GM12878 (cell line): ENCODE data around the gene CACTIN. TPM values are rescaled to one million over a fixed set of nuclear protein-coding genes. Genes with fewer than 3 reads are reported as not detected.
A peak's percentile ranks its signal among the peaks of the same experiment; 100 is the strongest.

ENCODE experiments used
- ATAC-seq: fragments of 200-7000 bp; cut with Tn5 transposase; 3 replicates; pipeline ENCODE4 v1.9.1; 2020; ENCODE audit warnings: mild to moderate bottlenecking, moderate library complexity
- Bru-seq: library from RNA; stranded (reverse); fragments of 400-500 nt; gene quantifications from one replicate; lab custom pipeline; 2021; lab: Mats Ljungman, UMichigan
- BruChase-seq, 2 experiments: library from RNA; stranded (reverse); fragments of 400-500 nt; gene quantifications; one replicate each; lab custom pipeline; 2021; lab: Mats Ljungman, UMichigan
- BruUV-seq: library from RNA; stranded (reverse); fragments of 400-500 nt; replicated peaks from 2 replicates; lab custom pipeline; 2021; lab: Mats Ljungman, UMichigan
- CTCF ChIA-PET: fragments of 300-600 bp; sonication (Branson Sonifier 250); formaldehyde crosslinking; extraction: SDS; loops from one replicate; lab custom pipeline; 2021; ENCODE audit warnings: inconsistent platforms; lab: Yijun Ruan, JAX
- POLR2A ChIA-PET: fragments of 350-600 bp; formaldehyde crosslinking; extraction: SDS; loops from one replicate; lab custom pipeline; 2021; ENCODE audit warnings: inconsistent platforms; lab: Charles Lee
- RAD21 ChIA-PET: fragments of 300-600 bp; sonication (Branson Sonifier 250); formaldehyde crosslinking; loops from one replicate; lab custom pipeline; 2023; ENCODE audit warnings: antibody characterized with exemption; ENCODE audit not compliant: unreplicated experiment; lab: Charles Lee
- SMC1A ChIA-PET: fragments of 300-600 bp; sonication (Branson Sonifier 250); formaldehyde crosslinking; loops from one replicate; lab custom pipeline; 2023; ENCODE audit not compliant: unreplicated experiment, uncharacterized antibody; lab: Charles Lee
- DNase-seq: peaks from one replicate; pipeline ENCODE4 v3.0.0-alpha.2; 2011; ENCODE audit warnings: low read depth, low spot score
- FAIRE-seq: peaks from 3 replicates; lab custom pipeline; 2011; peaks lifted over from hg19 to GRCh38; lab: Jason Lieb, UNC
- H2AFZ ChIP-seq: 2 replicates; pipeline ENCODE4 v1.6.0; 2011; ENCODE audit warnings: low read depth, low read length, control low read depth; ENCODE audit not compliant: control insufficient read depth
- H3K27ac ChIP-seq: 2 replicates; pipeline ENCODE4 v1.5.1; 2011; ENCODE audit warnings: control low read depth; ENCODE audit not compliant: control insufficient read depth, insufficient read depth
- H3K27me3 ChIP-seq, 2 experiments: replicated peaks in 1 of 2; 2 replicates each; pipeline versions ENCODE4 v1.6.0 to v1.6.1; 2011; ENCODE audit warnings: low read length in 1 of 2; ENCODE audit not compliant: control insufficient read depth in 2 of 2, insufficient read depth in 2 of 2
- H3K36me3 ChIP-seq, 2 experiments: 2 replicates each; pipeline ENCODE4 v1.5.1; 2011; ENCODE audit warnings: low read length in 1 of 2; ENCODE audit not compliant: control insufficient read depth in 2 of 2, insufficient read depth in 2 of 2
- H3K4me1 ChIP-seq: 2 replicates; pipeline ENCODE4 v1.6.1; 2011; ENCODE audit warnings: mild to moderate bottlenecking, low read length, moderate library complexity, mixed read lengths; ENCODE audit not compliant: control insufficient read depth, insufficient read depth
- H3K4me2 ChIP-seq: 2 replicates; pipeline ENCODE4 v1.6.0; 2011; ENCODE audit warnings: control low read depth; ENCODE audit not compliant: control insufficient read depth, insufficient read depth
- H3K4me3 ChIP-seq: fragments of 200-600 bp; sonication (generic); 2 replicates; pipeline ENCODE4 v1.5.1; 2016
- H3K79me2 ChIP-seq: 2 replicates; pipeline ENCODE4 v1.6.0; 2011; ENCODE audit warnings: low read length; ENCODE audit not compliant: control insufficient read depth, insufficient read depth
- H3K9ac ChIP-seq: 2 replicates; pipeline ENCODE4 v1.8.0; 2011; ENCODE audit warnings: low read length, control low read depth, mixed read lengths; ENCODE audit not compliant: control insufficient read depth, insufficient read depth
- H3K9me3 ChIP-seq: replicated peaks from 3 replicates; pipeline ENCODE4 v1.5.1; 2011; ENCODE audit warnings: mild to moderate bottlenecking, low read length; ENCODE audit not compliant: control insufficient read depth, insufficient read depth
- H4K20me1 ChIP-seq: 2 replicates; pipeline ENCODE4 v1.6.0; 2011; ENCODE audit not compliant: control insufficient read depth, insufficient read depth
- BACH1 ChIP-seq: fragments of 450-650 bp; IDR thresholded peaks from 2 replicates; pipeline ENCODE4 v1.6.1; 2017; ENCODE audit warnings: mild to moderate bottlenecking, borderline replicate concordance
- BCL11A ChIP-seq: IDR thresholded peaks from 2 replicates; pipeline ENCODE4 v1.6.1; 2011; ENCODE audit warnings: low read depth, low read length
- CHD2 ChIP-seq: IDR thresholded peaks from 2 replicates; pipeline ENCODE4 v1.6.1; 2011; ENCODE audit warnings: low read depth, low read length, improper control_type of control experiment, borderline replicate concordance
- CREM ChIP-seq: IDR thresholded peaks from 2 replicates; pipeline ENCODE4 v1.6.1; 2014; ENCODE audit warnings: antibody characterized with exemption, low read depth
- DPF2 ChIP-seq: fragments of 450-650 bp; IDR thresholded peaks from 2 replicates; pipeline ENCODE4 v1.6.1; 2017; ENCODE audit warnings: mild to moderate bottlenecking
- JUNB ChIP-seq: IDR thresholded peaks from 2 replicates; pipeline ENCODE4 v1.6.1; 2016; ENCODE audit warnings: antibody characterized with exemption, mild to moderate bottlenecking
- MTA2 ChIP-seq: fragments of 450-650 bp; IDR thresholded peaks from 2 replicates; pipeline ENCODE4 v1.6.1; 2016; ENCODE audit warnings: low read depth, mild to moderate bottlenecking, moderate library complexity
- POLR2A ChIP-seq: IDR thresholded peaks from 2 replicates; pipeline ENCODE4 v1.6.1; 2011; ENCODE audit warnings: low read depth, mild to moderate bottlenecking, low read length
- POU2F2 ChIP-seq: IDR thresholded peaks from 3 replicates; pipeline ENCODE4 v1.6.1; 2011; ENCODE audit warnings: low read depth, mild to moderate bottlenecking, low read length, borderline replicate concordance
- SIX5 ChIP-seq: IDR thresholded peaks from 2 replicates; pipeline ENCODE4 v1.6.1; 2011; ENCODE audit warnings: mild to moderate bottlenecking, low read depth, low read length, moderate library complexity; ENCODE audit not compliant: severe bottlenecking
- SMARCA5 ChIP-seq: fragments of 450-650 bp; IDR thresholded peaks from 2 replicates; pipeline ENCODE4 v1.6.1; 2017; ENCODE audit warnings: mild to moderate bottlenecking
- ZSCAN29 ChIP-seq: fragments of 450-650 bp; IDR thresholded peaks from 2 replicates; pipeline ENCODE4 v1.6.1; 2017; ENCODE audit warnings: mild to moderate bottlenecking, moderate library complexity
- WGBS: methylation state at CpG from one replicate; pipeline ENCODE4 v1.1.6; 2016; ENCODE audit warnings: low lambda C conversion rate; ENCODE audit not compliant: insufficient replicate concordance, insufficient coverage; ENCODE audit errors: missing lambda C conversion rate; 5-methylcytosine and 5-hydroxymethylcytosine counted together
- in situ Hi-C: fragments of 300-500 bp; cut with MboI; formaldehyde crosslinking; loops from 9 replicates; pipeline ENCODE4 v1.14.3; 2018; ENCODE audit warnings: mixed read lengths
- intact Hi-C: fragments of 100-400 bp; cut with micrococcal nuclease; formaldehyde crosslinking; loops from one replicate; pipeline ENCODE4 v1.14.2; 2022; ENCODE audit not compliant: unreplicated experiment
- long read RNA-seq, 2 experiments: library from polyadenylated mRNA; unstranded; transcript quantifications; one replicate each; pipeline ENCODE4 v2.0.0, GENCODE V29; 2019 to 2020
- polyA minus RNA-seq, 3 experiments: library from RNA; depleted of rRNA, polyadenylated mRNA; stranded (reverse); fragments of >200 nt; gene quantifications; 2 replicates each; pipeline ENCODE4 v1.2.3, GENCODE V29; 2011
- polyA plus RNA-seq, 11 experiments: library from polyadenylated mRNA; depleted of rRNA in 4 of 11; unstranded in 6 of 11; stranded (reverse) in 5 of 11; fragments of >200 nt; fragmentation: Nextera tagmentation in 4 of 11; fragmentation: Illumina TruSeq in 1 of 11; extraction: Ambion mirVana in 4 of 11; extraction: Trizol in 1 of 11; gene quantifications; 1 replicate in 1 of 11; 2 replicates in 10 of 11; pipeline versions ENCODE4 v1.2.1 to v1.2.3, GENCODE V29; 2011 to 2016; ENCODE audit warnings: inconsistent platforms in 2 of 11, missing spikeins in 2 of 11, low read depth in 1 of 11
- total RNA-seq, 4 experiments: library from RNA; depleted of rRNA in 3 of 4; stranded (reverse); fragments of >200 nt in 3 of 4; fragmentation: Illumina TruSeq in 1 of 4; extraction: Trizol in 1 of 4; gene quantifications; 2 replicates each; pipeline versions ENCODE4 v1.2.1 to v1.2.3, GENCODE V29; 2013 to 2021
- TF ChIP-seq, protein P1 (sequence below): fragments of 450-650 bp; IDR thresholded peaks from 2 replicates; pipeline ENCODE4 v1.6.1; 2018; ENCODE audit warnings: mild to moderate bottlenecking, low read depth, moderate library complexity; ENCODE audit not compliant: partially characterized antibody
- TF ChIP-seq, protein P2 (sequence below): fragments of 450-650 bp; IDR thresholded peaks from 2 replicates; pipeline ENCODE4 v1.6.1; 2016; ENCODE audit warnings: mild to moderate bottlenecking

CACTIN gene
- total RNA-seq (2013; cell fraction: nucleolus; rRNA removed), result 20.6 and 28.4 TPM in 2 replicates
- total RNA-seq (2014; rRNA removed), result 26.4 and 29.5 TPM in 2 replicates
- total RNA-seq (2014; rRNA removed; fragmentation: Illumina TruSeq; extraction: Trizol), result 9.3 and 12.5 TPM in 2 replicates
- total RNA-seq (2021), result 28.9 and 31.4 TPM in 2 replicates
- polyA plus RNA-seq (2011; ENCODE audit: low read depth), result 7.6 TPM
- 5.3 and 12.6 TPM in 2 replicates for polyA plus RNA-seq (2011; rRNA removed)
- polyA plus RNA-seq (2011; cell fraction: cytosol; rRNA removed), result 15.0 and 22.8 TPM in 2 replicates
- 43.1 and 62.5 TPM in 2 replicates for polyA plus RNA-seq (2011; cell fraction: nucleus; rRNA removed)
- polyA plus RNA-seq (2012), result 13.5 and 14.9 TPM in 2 replicates
- polyA plus RNA-seq (2014; fragmentation: Illumina TruSeq; extraction: Trizol), result 1.9 and 4.7 TPM in 2 replicates
- 1 to 10 TPM in 1 of 2 experiments, under 1 TPM in 1; 0.40 to 1.4 TPM for polyA plus RNA-seq (2014; fragmentation: Nextera tagmentation; extraction: Ambion mirVana)
- 25.8 and 32.6 TPM in 2 replicates for polyA plus RNA-seq (2014; rRNA removed)
- 10 to 100 TPM; 11.7 to 14.6 TPM for polyA plus RNA-seq (2016; fragmentation: Nextera tagmentation; extraction: Ambion mirVana)
- 6.9 and 11.5 TPM in 2 replicates for polyA minus RNA-seq (2011; rRNA and poly(A)+ RNA removed)
- polyA minus RNA-seq (2011; cell fraction: cytosol; rRNA and poly(A)+ RNA removed), result 4.9 and 7.6 TPM in 2 replicates
- 5.2 and 10.4 TPM in 2 replicates for polyA minus RNA-seq (2011; cell fraction: nucleus; rRNA and poly(A)+ RNA removed)
- percentile 59 among the genes with signal in this experiment for Bru-seq, nascent RNA
- percentile 68 among the genes with signal in this experiment for BruChase-seq, experiment 1, labeled RNA remaining after a 6-hour chase
- percentile 65 among the genes with signal in this experiment for BruChase-seq, experiment 2, labeled RNA remaining after a 2-hour chase
- long read RNA-seq, experiment 1, partial matches to known transcripts, result 0 of 4 reads
- long read RNA-seq, experiment 1, other reads (novel, unspliced or antisense), result 4 of 4 reads
- long read RNA-seq, experiment 2, partial matches to known transcripts, result 0 of 1 reads
- long read RNA-seq, experiment 2, other reads (novel, unspliced or antisense), result 1 of 1 reads

DNA sequence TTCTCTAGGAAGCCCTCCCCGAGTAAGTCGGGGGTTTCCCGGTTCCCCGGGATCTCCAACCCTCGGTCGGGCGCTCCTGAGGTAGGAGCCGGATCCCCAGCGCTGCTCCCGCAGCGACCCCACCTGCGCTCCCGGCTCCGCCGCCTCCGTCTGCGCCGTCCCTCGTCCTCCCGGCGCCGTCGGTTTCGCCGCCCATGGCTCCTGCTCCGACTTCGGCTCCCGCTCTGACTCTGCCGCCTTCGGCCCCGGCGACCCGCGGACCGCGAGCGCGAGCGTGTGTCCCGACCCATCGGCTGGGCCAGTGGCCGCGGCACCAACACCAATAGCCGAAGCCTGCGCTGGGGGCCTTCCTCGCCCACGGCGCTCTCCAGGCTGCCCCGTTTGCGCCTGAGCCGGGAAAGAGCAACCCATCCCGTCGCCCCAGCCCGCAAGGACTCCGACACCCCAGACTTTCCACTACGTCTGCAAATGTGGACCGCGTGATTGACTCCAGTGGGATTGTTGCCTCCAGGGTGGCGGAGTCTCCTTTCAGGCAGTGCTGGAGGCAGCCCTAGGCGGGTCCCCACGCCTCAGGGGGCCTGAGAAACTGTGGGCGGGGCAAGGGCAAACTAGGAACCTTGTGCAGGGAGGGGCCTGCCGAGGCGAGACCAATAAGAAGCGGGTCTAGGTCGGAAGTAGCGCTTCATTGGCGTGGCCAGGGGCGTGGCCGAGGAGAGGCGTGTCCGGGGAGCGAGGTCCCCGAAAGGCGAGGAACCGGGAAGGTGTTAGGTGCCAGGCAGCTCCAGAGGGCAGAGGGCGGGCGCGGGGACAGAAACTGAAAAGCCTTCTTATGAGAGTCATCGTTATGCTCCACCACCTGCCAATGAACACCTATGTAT lies at the start of gene CACTIN:
Gene CACTIN, minus strand, starts transcription at position 318 of the 878 bp plus-strand sequence. Its CDS starts 28 bp downstream, at position 290.
- H3K4me1 ChIP-seq, result peaks cover 8% of the 10 kb centered on the region
- peak; percentile 99 for FAIRE-seq
- H3K9ac ChIP-seq, result peak within 1 kb of the TSS; percentile 88
- H3K36me3 ChIP-seq, result no peaks in the 10 kb centered on the region; a peak in 2 of 4 replicates
- H3K9me3 ChIP-seq, result no peaks in the 10 kb centered on the region
- CTCF ChIA-PET, result interaction anchor here (1.1 to 1.4 kb wide), 3 partner anchors 81 to 361 kb away, joined by 3 to 5 read pairs (median 4); no protein-coding TSS in a partner anchor
- H3K79me2 ChIP-seq, result peaks cover 21% of the 10 kb centered on the region
- intact Hi-C loops, result loop anchor here (5.0 kb wide), 1 partner anchor 69 kb away; the partner anchor contains the start of gene MFSD12
- POLR2A ChIA-PET, result interaction anchor here (0.6 to 1.0 kb wide), 3 partner anchors 18 to 73 kb away, joined by 3 to 4 read pairs (median 3); no protein-coding TSS in a partner anchor
- peak within 1 kb of the TSS; percentile 97 for H2AFZ ChIP-seq
- no peaks in the 10 kb centered on the region for H4K20me1 ChIP-seq
- SMC1A ChIA-PET, result interaction anchor here (1.0 kb wide), 1 partner anchor 34 kb away, joined by 3 read pairs; no protein-coding TSS in a partner anchor
- H3K4me2 ChIP-seq, result peak within 1 kb of the TSS; percentile 90
- RAD21 ChIA-PET, result interaction anchor here (1.0 kb wide), 1 partner anchor 70 kb away, joined by 4 read pairs; the partner anchor contains the start of gene MFSD12
- DNase-seq, result peak; percentile 90
- ATAC-seq, result peak; percentile 100
- no TSS peak for BruUV-seq
- peak within 1 kb of the TSS; percentile 92 for H3K4me3 ChIP-seq
- peak within 1 kb of the TSS; percentile 99 for H3K27ac ChIP-seq
- under 1% methylated on average over 78 of the region's 80 CpGs for WGBS
- no peaks in the 10 kb centered on the region for H3K27me3 ChIP-seq
- in situ Hi-C loops, result no loop called here
- TF ChIP-seq CHD2 (peak; percentile 44; the same call in 1 of the 2 replicates), DPF2 (peak; percentile 54), POU2F2 (peak; percentile 71; the same call in 1 of the 3 replicates), BACH1 (peak; percentile 76; the same call in 1 of the 2 replicates), BCL11A (no peak), MTA2 (0 out of 2 replicates have a peak, but pooled peaks have one; percentile 35), JUNB (no peak), ZSCAN29 (0 out of 2 replicates have a peak, but pooled peaks have one; percentile 11), POLR2A (peak; percentile 99), SIX5 (peak; percentile 51), SMARCA5 (peak; percentile 79; the same call in 1 of the 2 replicates), CREM (peak; percentile 65; the same call in 1 of the 2 replicates)
- TF ChIP-seq, protein P1, sequence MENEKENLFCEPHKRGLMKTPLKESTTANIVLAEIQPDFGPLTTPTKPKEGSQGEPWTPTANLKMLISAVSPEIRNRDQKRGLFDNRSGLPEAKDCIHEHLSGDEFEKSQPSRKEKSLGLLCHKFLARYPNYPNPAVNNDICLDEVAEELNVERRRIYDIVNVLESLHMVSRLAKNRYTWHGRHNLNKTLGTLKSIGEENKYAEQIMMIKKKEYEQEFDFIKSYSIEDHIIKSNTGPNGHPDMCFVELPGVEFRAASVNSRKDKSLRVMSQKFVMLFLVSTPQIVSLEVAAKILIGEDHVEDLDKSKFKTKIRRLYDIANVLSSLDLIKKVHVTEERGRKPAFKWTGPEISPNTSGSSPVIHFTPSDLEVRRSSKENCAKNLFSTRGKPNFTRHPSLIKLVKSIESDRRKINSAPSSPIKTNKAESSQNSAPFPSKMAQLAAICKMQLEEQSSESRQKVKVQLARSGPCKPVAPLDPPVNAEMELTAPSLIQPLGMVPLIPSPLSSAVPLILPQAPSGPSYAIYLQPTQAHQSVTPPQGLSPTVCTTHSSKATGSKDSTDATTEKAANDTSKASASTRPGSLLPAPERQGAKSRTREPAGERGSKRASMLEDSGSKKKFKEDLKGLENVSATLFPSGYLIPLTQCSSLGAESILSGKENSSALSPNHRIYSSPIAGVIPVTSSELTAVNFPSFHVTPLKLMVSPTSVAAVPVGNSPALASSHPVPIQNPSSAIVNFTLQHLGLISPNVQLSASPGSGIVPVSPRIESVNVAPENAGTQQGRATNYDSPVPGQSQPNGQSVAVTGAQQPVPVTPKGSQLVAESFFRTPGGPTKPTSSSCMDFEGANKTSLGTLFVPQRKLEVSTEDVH, result peak; percentile 53
- TF ChIP-seq, protein P2, sequence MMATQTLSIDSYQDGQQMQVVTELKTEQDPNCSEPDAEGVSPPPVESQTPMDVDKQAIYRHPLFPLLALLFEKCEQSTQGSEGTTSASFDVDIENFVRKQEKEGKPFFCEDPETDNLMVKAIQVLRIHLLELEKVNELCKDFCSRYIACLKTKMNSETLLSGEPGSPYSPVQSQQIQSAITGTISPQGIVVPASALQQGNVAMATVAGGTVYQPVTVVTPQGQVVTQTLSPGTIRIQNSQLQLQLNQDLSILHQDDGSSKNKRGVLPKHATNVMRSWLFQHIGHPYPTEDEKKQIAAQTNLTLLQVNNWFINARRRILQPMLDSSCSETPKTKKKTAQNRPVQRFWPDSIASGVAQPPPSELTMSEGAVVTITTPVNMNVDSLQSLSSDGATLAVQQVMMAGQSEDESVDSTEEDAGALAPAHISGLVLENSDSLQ, result peak; percentile 32; the same call in 1 of the 2 replicates
